Measurements from ENCODE around the gene MORF4L2.
"Not testable (repeated sequence)": the region's sequence is repeated elsewhere in the genome, so short reads cannot be mapped to it uniquely, and the experiment has no call there.

MORF4L2 gene

GRCh38 chrX:103658681-103659433, 27.6 kb downstream of the MORF4L2 start:
- Histone ChIP-seq H3K9ac (ENCODE audit: insufficient read length, low read depth) (no peak overlapping the region), H3K36me3 (ENCODE audit: insufficient read depth, insufficient read length, low read length) (no peaks in the 10 kb centered on the region), H3K4me1 (ENCODE audit: insufficient read depth, insufficient read length) (peaks cover 2% of the 10 kb centered on the region), H3K4me3 (ENCODE audit: insufficient read length, low read depth) (no peak overlapping the region), H3K9me3 (ENCODE audit: insufficient read depth, low read length) (no peaks in the 10 kb centered on the region), H3K27me3 (ENCODE audit: insufficient read depth, insufficient read length) (no peaks in the 10 kb centered on the region)
- TF ChIP-seq ZNF274 (IDR thresholded peaks at IDR 0.05; ENCODE audit: low read depth, low read length), result no peak
- TF ChIP-seq YY1 (IDR thresholded peaks at IDR 0.05; ENCODE audit: insufficient read depth, insufficient read length), result no peak
- TF ChIP-seq SUZ12 (IDR thresholded peaks at IDR 0.05; ENCODE audit: extremely low read depth, insufficient read depth, insufficient read length), result no peak
- DNase-seq (ENCODE audit: low read depth, low spot score), result no peak

DNA sequence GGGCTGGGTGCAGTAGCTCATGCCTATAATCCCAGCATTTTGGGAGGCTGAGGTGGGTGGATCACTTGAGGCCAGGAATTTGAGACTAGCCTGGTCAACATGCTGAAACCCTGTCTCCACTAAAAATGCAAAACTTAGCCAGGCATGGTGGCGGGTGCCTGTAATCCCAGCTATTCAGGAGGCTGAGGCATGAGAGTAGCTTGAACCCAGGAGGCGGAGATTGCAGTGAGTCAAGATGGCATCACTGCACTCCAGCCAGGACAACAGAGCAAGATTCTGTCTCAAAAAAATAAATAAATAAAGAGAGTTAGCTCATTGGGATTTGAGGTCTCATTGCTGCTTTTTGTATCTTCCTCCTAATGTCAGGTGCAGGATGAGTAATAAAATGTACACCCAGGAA, 29.4 kb downstream of the MORF4L2 start:
- H3K4me1 ChIP-seq (ENCODE audit: insufficient read depth, insufficient read length); H3K36me3 ChIP-seq (ENCODE audit: insufficient read depth, insufficient read length, low read length); H3K9me3 ChIP-seq (ENCODE audit: insufficient read depth, low read length); DNase-seq (ENCODE audit: low read depth, low spot score); H3K27me3 ChIP-seq (ENCODE audit: insufficient read depth, insufficient read length); H3K9ac ChIP-seq (ENCODE audit: insufficient read length, low read depth); H3K4me3 ChIP-seq (ENCODE audit: insufficient read length, low read depth): not testable (repeated sequence)

DNA sequence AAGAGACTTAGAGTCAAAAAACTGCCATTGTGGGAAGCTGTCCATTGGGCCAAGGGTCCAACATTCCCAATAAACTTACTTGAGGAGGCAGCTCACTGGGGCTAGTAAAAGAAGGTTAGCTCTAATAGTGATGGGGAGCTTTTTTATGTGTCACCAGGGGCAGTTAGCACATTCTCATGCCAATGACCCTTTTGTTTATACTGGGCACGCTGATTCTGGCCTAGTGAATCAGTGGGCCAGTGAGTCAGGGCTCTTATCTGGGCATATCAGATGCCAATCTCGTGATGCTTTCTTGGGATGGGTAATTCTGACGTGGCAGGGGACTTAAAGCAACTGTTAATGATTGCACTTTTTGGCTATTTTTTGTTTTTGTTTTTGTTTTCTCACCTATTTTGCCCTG, 29.9 kb downstream of the MORF4L2 start:
- TF ChIP-seq YY1 (IDR thresholded peaks at IDR 0.05; ENCODE audit: insufficient read depth, insufficient read length), result no peak
- TF ChIP-seq ZNF274 (IDR thresholded peaks at IDR 0.05; ENCODE audit: low read depth, low read length), result no peak
- no peak for TF ChIP-seq SUZ12 (IDR thresholded peaks at IDR 0.05; ENCODE audit: extremely low read depth, insufficient read depth, insufficient read length)
- Histone ChIP-seq H3K27me3 (ENCODE audit: insufficient read depth, insufficient read length) (no peaks in the 10 kb centered on the region), H3K36me3 (ENCODE audit: insufficient read depth, insufficient read length, low read length) (no peaks in the 10 kb centered on the region), H3K9ac (ENCODE audit: insufficient read length, low read depth) (no peak overlapping the region), H3K4me1 (ENCODE audit: insufficient read depth, insufficient read length) (peaks cover 2% of the 10 kb centered on the region), H3K4me3 (ENCODE audit: insufficient read length, low read depth) (no peak overlapping the region), H3K9me3 (ENCODE audit: insufficient read depth, low read length) (no peaks in the 10 kb centered on the region)
- no peak for DNase-seq (ENCODE audit: low read depth, low spot score)

DNA sequence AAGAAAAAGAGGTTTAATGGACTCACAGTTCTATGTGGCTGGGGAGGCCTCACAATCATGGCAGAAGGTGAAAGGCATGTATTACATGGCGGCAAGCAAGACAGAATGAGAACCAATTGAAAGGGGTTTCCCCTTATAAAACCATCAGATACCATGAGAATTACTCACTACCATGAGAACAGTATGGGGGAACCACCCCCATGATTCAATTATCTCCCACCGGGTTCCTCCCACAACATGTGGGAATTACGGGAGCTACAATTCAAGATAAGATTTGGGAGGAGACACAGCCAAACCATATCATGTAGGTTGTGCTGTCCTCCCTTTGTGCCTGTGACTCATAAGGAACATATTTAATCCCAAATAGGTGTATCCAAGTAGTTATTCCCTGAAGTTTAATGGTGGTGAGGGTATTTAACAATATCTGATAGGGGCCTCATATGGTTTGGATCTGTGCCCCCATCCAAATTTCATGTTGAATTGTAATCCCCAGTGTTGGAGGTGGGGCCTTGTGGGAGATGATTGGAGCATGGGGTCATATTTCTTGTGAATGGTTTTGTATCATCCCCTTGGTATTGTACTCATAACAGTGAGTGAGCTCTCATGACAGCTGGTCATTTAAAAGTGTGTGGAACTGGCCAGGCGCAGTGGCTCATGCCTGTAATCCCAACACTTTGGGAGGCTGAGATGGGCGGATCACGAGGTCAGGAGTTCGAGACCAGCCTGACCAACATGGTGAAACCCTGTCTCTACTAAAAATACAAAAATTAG, 31.1 kb downstream of the MORF4L2 start:
- not testable (repeated sequence) for H3K4me3 ChIP-seq (ENCODE audit: insufficient read length, low read depth); H3K36me3 ChIP-seq (ENCODE audit: insufficient read depth, insufficient read length, low read length); DNase-seq (ENCODE audit: low read depth, low spot score); H3K9me3 ChIP-seq (ENCODE audit: insufficient read depth, low read length); H3K27me3 ChIP-seq (ENCODE audit: insufficient read depth, insufficient read length); H3K4me1 ChIP-seq (ENCODE audit: insufficient read depth, insufficient read length); H3K9ac ChIP-seq (ENCODE audit: insufficient read length, low read depth)

DNA sequence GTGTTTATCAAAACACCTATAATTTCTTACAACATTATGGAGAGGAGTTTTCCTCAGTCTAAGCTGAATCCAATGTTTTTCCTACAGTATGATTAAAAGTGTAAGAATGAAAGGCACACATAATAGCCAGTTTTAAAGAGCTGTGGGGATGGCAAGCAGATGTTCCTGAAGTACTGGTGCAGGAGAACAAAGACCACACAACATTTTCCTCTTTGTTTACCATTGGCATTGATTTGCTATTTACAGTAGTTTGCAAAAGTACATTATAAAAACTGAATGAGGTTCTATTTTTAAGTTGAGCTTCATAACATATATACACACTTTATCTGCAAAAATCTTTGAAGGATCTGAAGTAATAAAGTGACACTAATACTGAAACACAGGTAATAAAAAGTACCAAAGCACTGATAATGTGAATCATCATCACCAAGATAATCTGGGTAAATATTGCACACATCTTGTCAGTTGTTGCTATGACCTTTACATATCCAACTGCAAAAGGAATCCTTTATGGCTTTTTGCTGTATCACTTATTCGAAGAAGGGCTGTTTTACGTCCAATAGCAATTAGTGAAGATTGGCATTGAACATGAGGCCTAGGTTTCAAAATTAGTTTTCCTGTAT, 35.2 kb downstream of the MORF4L2 start:
- Histone ChIP-seq H3K27me3 (ENCODE audit: insufficient read depth, insufficient read length) (no peaks in the 10 kb centered on the region), H3K9ac (ENCODE audit: insufficient read length, low read depth) (no peak overlapping the region), H3K4me1 (ENCODE audit: insufficient read depth, insufficient read length) (no peaks in the 10 kb centered on the region), H3K4me3 (ENCODE audit: insufficient read length, low read depth) (no peak overlapping the region), H3K9me3 (ENCODE audit: insufficient read depth, low read length) (no peaks in the 10 kb centered on the region), H3K36me3 (ENCODE audit: insufficient read depth, insufficient read length, low read length) (no peaks in the 10 kb centered on the region)
- TF ChIP-seq SUZ12 (IDR thresholded peaks at IDR 0.05; ENCODE audit: extremely low read depth, insufficient read depth, insufficient read length) (no peak), ZNF274 (IDR thresholded peaks at IDR 0.05; ENCODE audit: low read depth, low read length) (no peak), YY1 (IDR thresholded peaks at IDR 0.05; ENCODE audit: insufficient read depth, insufficient read length) (no peak)
- no peak for DNase-seq (ENCODE audit: low read depth, low spot score)

DNA sequence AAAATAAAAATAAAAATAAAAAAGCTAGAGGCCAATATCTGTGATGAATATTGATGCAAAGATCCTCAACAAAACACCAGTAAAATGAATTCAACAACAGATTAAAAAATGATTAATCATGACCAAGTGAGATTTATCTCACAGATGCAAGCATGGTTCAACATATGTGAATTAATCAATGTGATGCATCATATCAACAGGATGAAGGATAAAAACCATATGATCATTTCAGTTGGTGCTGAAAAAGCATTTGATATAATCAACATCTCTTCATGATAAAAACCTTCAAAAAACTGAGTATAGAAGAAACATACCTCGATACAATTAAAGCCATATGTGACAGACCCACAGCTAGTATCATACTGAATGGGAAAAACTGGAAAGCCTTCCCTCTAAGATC, 38.9 kb downstream of the MORF4L2 start:
- H3K4me3 ChIP-seq (ENCODE audit: insufficient read length, low read depth), result no peak overlapping the region
- no peaks in the 10 kb centered on the region for H3K27me3 ChIP-seq (ENCODE audit: insufficient read depth, insufficient read length)
- no peak overlapping the region for H3K9ac ChIP-seq (ENCODE audit: insufficient read length, low read depth)
- no peak for DNase-seq (ENCODE audit: low read depth, low spot score)
- no peaks in the 10 kb centered on the region for H3K9me3 ChIP-seq (ENCODE audit: insufficient read depth, low read length)
- no peaks in the 10 kb centered on the region for H3K36me3 ChIP-seq (ENCODE audit: insufficient read depth, insufficient read length, low read length)
- no peaks in the 10 kb centered on the region for H3K4me1 ChIP-seq (ENCODE audit: insufficient read depth, insufficient read length)
- TF ChIP-seq ZNF274 (IDR thresholded peaks at IDR 0.05; ENCODE audit: low read depth, low read length) (no peak), SUZ12 (IDR thresholded peaks at IDR 0.05; ENCODE audit: extremely low read depth, insufficient read depth, insufficient read length) (no peak), YY1 (IDR thresholded peaks at IDR 0.05; ENCODE audit: insufficient read depth, insufficient read length) (no peak)

- H3K36me3 ChIP-seq (ENCODE audit: insufficient read depth, insufficient read length, low read length), result no peaks in the 10 kb centered on the region
- H3K9ac ChIP-seq (ENCODE audit: insufficient read length, low read depth), result no peak overlapping the region
- no peaks in the 10 kb centered on the region for H3K27me3 ChIP-seq (ENCODE audit: insufficient read depth, insufficient read length)
- TF ChIP-seq SUZ12 (IDR thresholded peaks at IDR 0.05; ENCODE audit: extremely low read depth, insufficient read depth, insufficient read length), result no peak
- TF ChIP-seq ZNF274 (IDR thresholded peaks at IDR 0.05; ENCODE audit: low read depth, low read length), result no peak
- TF ChIP-seq YY1 (IDR thresholded peaks at IDR 0.05; ENCODE audit: insufficient read depth, insufficient read length), result no peak
- H3K4me3 ChIP-seq (ENCODE audit: insufficient read length, low read depth), result no peak overlapping the region
- no peaks in the 10 kb centered on the region for H3K4me1 ChIP-seq (ENCODE audit: insufficient read depth, insufficient read length)
- H3K9me3 ChIP-seq (ENCODE audit: insufficient read depth, low read length), result no peaks in the 10 kb centered on the region
- DNase-seq (ENCODE audit: low read depth, low spot score), result no peak
Measured at GRCh38 chrX:103644125-103644524, 42.4 kb downstream of the MORF4L2 start.
